Right kidney (tissue), 9 donors: ENCODE data around the gene PGAM2.

Experiments used
- DNase-seq: peaks from one replicate; pipeline ENCODE4 v3.0.0-alpha.2; 2016
- long read RNA-seq, 8 donors: transcript quantifications; one replicate each; lab custom pipeline, GENCODE V29; 2026

Gene PGAM2
- long read RNA-seq, donor 1, partial matches to known transcripts, result 0 of 2 reads
- long read RNA-seq, donor 1, other reads (novel, unspliced or antisense), result 0 of 2 reads
- long read RNA-seq, donor 2, transcript PGAM2-201 (3 exons, 857 nt), result major isoform, 5 of 5 reads
- long read RNA-seq, donor 2, partial matches to known transcripts, result 0 of 5 reads
- long read RNA-seq, donor 2, other reads (novel, unspliced or antisense), result 0 of 5 reads
- long read RNA-seq, donor 3, partial matches to known transcripts, result 0 of 2 reads
- long read RNA-seq, donor 3, other reads (novel, unspliced or antisense), result 0 of 2 reads
- long read RNA-seq, donor 4, partial matches to known transcripts, result 0 of 2 reads
- long read RNA-seq, donor 4, other reads (novel, unspliced or antisense), result 0 of 2 reads
- long read RNA-seq, donor 5, partial matches to known transcripts, result 0 of 4 reads
- long read RNA-seq, donor 5, other reads (novel, unspliced or antisense), result 0 of 4 reads
- long read RNA-seq, donor 6, partial matches to known transcripts, result 0 of 2 reads
- long read RNA-seq, donor 6, other reads (novel, unspliced or antisense), result 0 of 2 reads
- long read RNA-seq, donor 7, transcript PGAM2-201 (3 exons, 857 nt), result major isoform, 5 of 5 reads
- long read RNA-seq, donor 7, partial matches to known transcripts, result 0 of 5 reads
- long read RNA-seq, donor 7, other reads (novel, unspliced or antisense), result 0 of 5 reads
- long read RNA-seq, donor 8, partial matches to known transcripts, result 0 of 3 reads
- long read RNA-seq, donor 8, other reads (novel, unspliced or antisense), result 0 of 3 reads

GRCh38 chr7:44065431-44066110, at the start of gene PGAM2:
TSS of gene PGAM2 (minus strand) at chr7:44065567. CDS start at chr7:44065529, 38 bp downstream.
- DNase-seq, result no peak

- DNase-seq, result no peak
Measured at GRCh38 chr7:44114586-44115310, 49.4 kb upstream of the PGAM2 start.

GRCh38 chr7:44113764-44114354, 48.5 kb upstream of the PGAM2 start:
- DNase-seq, result no peak

- no peak for DNase-seq
Measured at GRCh38 chr7:44112997-44113763, 47.8 kb upstream of the PGAM2 start.

GRCh38 chr7:44112231-44112996, 47.0 kb upstream of the PGAM2 start:
- peak; percentile 36 for DNase-seq

- no peak for DNase-seq
Measured at GRCh38 chr7:44111761-44112160, 46.4 kb upstream of the PGAM2 start.

GRCh38 chr7:44110719-44111635, 45.6 kb upstream of the PGAM2 start:
- DNase-seq, result no peak

GRCh38 chr7:44109991-44110390, 44.6 kb upstream of the PGAM2 start:
- no peak for DNase-seq

- no peak for DNase-seq
Measured at GRCh38 chr7:44108768-44109750, 43.7 kb upstream of the PGAM2 start.

- DNase-seq, result no peak
Measured at GRCh38 chr7:44107961-44108767, 42.8 kb upstream of the PGAM2 start.

- no peak for DNase-seq
Measured at GRCh38 chr7:44107116-44107960, 42.0 kb upstream of the PGAM2 start.

- DNase-seq, result no peak
Measured at GRCh38 chr7:44106311-44107065, 41.1 kb upstream of the PGAM2 start.

- no peak for DNase-seq
Measured at GRCh38 chr7:44105832-44106231, 40.5 kb upstream of the PGAM2 start.

- peak; percentile 67 for DNase-seq
Measured at GRCh38 chr7:44104860-44105771, 39.7 kb upstream of the PGAM2 start.
